Ishikawa (cell line): ENCODE measurements around the gene CSTPP1.

Experiments used
- EP300 ChIP-seq: IDR thresholded peaks from 2 replicates; pipeline ENCODE4 v1.6.1; 2012; ENCODE audit warnings: borderline replicate concordance
- RAD21 ChIP-seq: IDR thresholded peaks from 2 replicates; pipeline ENCODE4 v1.6.1; 2012; ENCODE audit warnings: low read depth
- REST ChIP-seq: IDR thresholded peaks from 2 replicates; pipeline ENCODE4 v1.6.1; 2012; ENCODE audit warnings: low read depth, mild to moderate bottlenecking
- TEAD4 ChIP-seq: IDR thresholded peaks from 2 replicates; pipeline ENCODE4 v1.6.1; 2012

GRCh38 chr11:47178737-47179654 lies 242.4 kb downstream of the CSTPP1 start:
- TF ChIP-seq RAD21: no peak
- no peak for TF ChIP-seq REST
- no peak for TF ChIP-seq EP300
- TF ChIP-seq TEAD4: no peak
